ENCODE results near the gene LSS.

LSS gene

DNA sequence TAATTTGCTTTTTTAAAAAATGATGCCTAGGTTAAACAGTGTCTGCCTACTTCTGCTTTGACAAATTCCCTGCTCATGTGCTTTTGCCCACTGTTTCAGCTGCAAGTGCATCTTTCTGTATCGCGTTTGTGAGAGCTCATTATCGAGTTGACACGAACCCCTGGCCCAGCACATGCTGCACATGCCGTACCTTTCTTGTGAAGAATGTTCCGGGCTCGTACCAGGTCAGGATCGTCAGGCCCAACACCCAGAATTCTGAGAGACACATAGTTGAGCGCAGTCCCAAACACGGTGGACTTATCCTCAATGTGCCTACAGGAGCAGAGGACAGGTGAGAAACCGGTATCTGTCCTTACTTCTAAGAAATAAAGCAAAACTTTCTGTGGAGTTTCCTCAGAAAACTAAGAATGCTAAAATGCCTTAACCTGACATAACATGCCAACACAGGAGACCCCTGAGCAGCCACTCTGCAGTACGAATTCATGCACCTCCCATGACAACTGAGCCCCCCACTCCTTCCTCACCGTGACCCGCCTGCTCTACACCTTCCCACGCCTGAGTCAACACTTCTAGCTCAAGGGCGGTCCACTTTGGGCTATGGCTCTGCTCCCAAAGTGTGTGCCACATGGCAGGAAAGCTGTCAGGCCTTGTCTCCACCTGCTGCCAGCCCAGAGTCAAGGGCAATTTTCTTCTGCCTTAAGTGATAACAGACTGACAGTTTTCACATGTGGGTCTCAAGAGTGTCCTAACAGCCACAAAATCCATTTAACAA is 6.7 kb downstream of the LSS start:
- TF ChIP-seq CREB1 (IDR thresholded peaks at IDR 0.05; ENCODE audit: low read depth) (no peak), EP300 (IDR thresholded peaks at IDR 0.05; ENCODE audit: borderline replicate concordance) (no peak), TEAD4 (IDR thresholded peaks at IDR 0.05) (no peak), EGR1 (IDR thresholded peaks at IDR 0.05) (no peak), USF1 (IDR thresholded peaks at IDR 0.05) (no peak), TAF1 (IDR thresholded peaks at IDR 0.05; ENCODE audit: low read depth) (no peak), CEBPB (IDR thresholded peaks at IDR 0.05) (no peak)

GRCh38 chr21:46220847-46221246 is 7.7 kb downstream of the LSS start:
- TF ChIP-seq TEAD4 (IDR thresholded peaks at IDR 0.05): no peak
- TF ChIP-seq TAF1 (IDR thresholded peaks at IDR 0.05; ENCODE audit: low read depth): no peak
- TF ChIP-seq MAX (IDR thresholded peaks at IDR 0.05): no peak
- no peak for TF ChIP-seq RAD21 (IDR thresholded peaks at IDR 0.05; ENCODE audit: low read depth)
- TF ChIP-seq TCF12 (IDR thresholded peaks at IDR 0.05; ENCODE audit: low read depth): no peak
- no peak for TF ChIP-seq ZBTB7A (IDR thresholded peaks at IDR 0.05; ENCODE audit: low read depth)
- no peak for TF ChIP-seq EP300 (IDR thresholded peaks at IDR 0.05; ENCODE audit: borderline replicate concordance)
- no peak for TF ChIP-seq YY1 (IDR thresholded peaks at IDR 0.05; ENCODE audit: low read depth)
- no peak for TF ChIP-seq EGR1 (IDR thresholded peaks at IDR 0.05)
- no peak for TF ChIP-seq NFIC (IDR thresholded peaks at IDR 0.05)
- no peak for TF ChIP-seq CEBPB (IDR thresholded peaks at IDR 0.05)
- no peak for TF ChIP-seq FOXM1 (IDR thresholded peaks at IDR 0.05; ENCODE audit: borderline replicate concordance, low read depth)
- TF ChIP-seq CREB1 (IDR thresholded peaks at IDR 0.05; ENCODE audit: low read depth): no peak

- TF ChIP-seq TAF1 (IDR thresholded peaks at IDR 0.05; ENCODE audit: low read depth) (no peak), TCF12 (IDR thresholded peaks at IDR 0.05; ENCODE audit: low read depth) (no peak), FOXM1 (IDR thresholded peaks at IDR 0.05; ENCODE audit: borderline replicate concordance, low read depth) (no peak), EGR1 (IDR thresholded peaks at IDR 0.05) (no peak), ZBTB7A (IDR thresholded peaks at IDR 0.05; ENCODE audit: low read depth) (no peak), NFIC (IDR thresholded peaks at IDR 0.05) (no peak), EP300 (IDR thresholded peaks at IDR 0.05; ENCODE audit: borderline replicate concordance) (no peak), USF1 (IDR thresholded peaks at IDR 0.05) (no peak), YY1 (IDR thresholded peaks at IDR 0.05; ENCODE audit: low read depth) (no peak), CEBPB (IDR thresholded peaks at IDR 0.05) (no peak), MAX (IDR thresholded peaks at IDR 0.05) (no peak), RAD21 (IDR thresholded peaks at IDR 0.05; ENCODE audit: low read depth) (no peak), CREB1 (IDR thresholded peaks at IDR 0.05; ENCODE audit: low read depth) (no peak), TEAD4 (IDR thresholded peaks at IDR 0.05) (no peak)
- TF ChIP-seq, protein P1, sequence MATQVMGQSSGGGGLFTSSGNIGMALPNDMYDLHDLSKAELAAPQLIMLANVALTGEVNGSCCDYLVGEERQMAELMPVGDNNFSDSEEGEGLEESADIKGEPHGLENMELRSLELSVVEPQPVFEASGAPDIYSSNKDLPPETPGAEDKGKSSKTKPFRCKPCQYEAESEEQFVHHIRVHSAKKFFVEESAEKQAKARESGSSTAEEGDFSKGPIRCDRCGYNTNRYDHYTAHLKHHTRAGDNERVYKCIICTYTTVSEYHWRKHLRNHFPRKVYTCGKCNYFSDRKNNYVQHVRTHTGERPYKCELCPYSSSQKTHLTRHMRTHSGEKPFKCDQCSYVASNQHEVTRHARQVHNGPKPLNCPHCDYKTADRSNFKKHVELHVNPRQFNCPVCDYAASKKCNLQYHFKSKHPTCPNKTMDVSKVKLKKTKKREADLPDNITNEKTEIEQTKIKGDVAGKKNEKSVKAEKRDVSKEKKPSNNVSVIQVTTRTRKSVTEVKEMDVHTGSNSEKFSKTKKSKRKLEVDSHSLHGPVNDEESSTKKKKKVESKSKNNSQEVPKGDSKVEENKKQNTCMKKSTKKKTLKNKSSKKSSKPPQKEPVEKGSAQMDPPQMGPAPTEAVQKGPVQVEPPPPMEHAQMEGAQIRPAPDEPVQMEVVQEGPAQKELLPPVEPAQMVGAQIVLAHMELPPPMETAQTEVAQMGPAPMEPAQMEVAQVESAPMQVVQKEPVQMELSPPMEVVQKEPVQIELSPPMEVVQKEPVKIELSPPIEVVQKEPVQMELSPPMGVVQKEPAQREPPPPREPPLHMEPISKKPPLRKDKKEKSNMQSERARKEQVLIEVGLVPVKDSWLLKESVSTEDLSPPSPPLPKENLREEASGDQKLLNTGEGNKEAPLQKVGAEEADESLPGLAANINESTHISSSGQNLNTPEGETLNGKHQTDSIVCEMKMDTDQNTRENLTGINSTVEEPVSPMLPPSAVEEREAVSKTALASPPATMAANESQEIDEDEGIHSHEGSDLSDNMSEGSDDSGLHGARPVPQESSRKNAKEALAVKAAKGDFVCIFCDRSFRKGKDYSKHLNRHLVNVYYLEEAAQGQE (IDR thresholded peaks at IDR 0.05; ENCODE audit: low read depth): no peak
Measured at GRCh38 chr21:46220275-46220810, 8.2 kb downstream of the LSS start.

DNA sequence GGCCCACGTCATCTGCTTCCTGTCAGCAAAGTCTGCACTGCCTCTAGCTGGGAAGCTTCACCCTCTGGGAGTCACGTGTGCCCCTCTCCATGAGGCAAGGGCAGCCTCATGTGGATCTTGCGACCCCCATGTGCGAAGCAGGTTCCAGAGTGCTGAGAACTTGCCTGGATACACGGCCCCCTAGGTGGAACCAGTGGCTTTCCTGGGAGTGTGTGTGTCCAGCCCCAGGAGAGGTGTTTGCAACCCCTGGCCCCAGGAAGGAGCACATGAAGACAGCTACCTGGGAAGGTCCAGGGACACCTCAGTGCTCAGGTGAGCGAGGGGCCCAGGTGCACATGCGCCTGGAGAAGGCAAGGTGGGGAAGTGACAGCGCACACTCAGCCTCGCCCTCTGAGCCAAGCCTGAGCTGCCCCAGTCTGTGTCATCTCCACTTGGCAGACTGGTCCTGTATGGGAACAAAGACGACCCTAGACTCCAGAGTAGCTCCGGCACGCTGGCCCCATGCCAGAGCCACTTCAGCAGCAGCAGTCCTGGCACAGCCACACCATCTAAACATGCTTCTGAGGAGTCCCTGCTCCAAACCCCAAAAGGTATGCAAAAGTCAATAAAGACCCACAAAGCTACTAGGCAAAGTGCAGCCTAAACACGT is 8.9 kb downstream of the LSS start:
- TF ChIP-seq MAX (IDR thresholded peaks at IDR 0.05) (no peak), CREB1 (IDR thresholded peaks at IDR 0.05; ENCODE audit: low read depth) (no peak), CEBPB (IDR thresholded peaks at IDR 0.05) (no peak), ZBTB7A (IDR thresholded peaks at IDR 0.05; ENCODE audit: low read depth) (no peak), TAF1 (IDR thresholded peaks at IDR 0.05; ENCODE audit: low read depth) (no peak), TCF12 (IDR thresholded peaks at IDR 0.05; ENCODE audit: low read depth) (no peak), EP300 (IDR thresholded peaks at IDR 0.05; ENCODE audit: borderline replicate concordance) (no peak), TEAD4 (IDR thresholded peaks at IDR 0.05) (no peak), EGR1 (IDR thresholded peaks at IDR 0.05) (no peak), FOXM1 (IDR thresholded peaks at IDR 0.05; ENCODE audit: borderline replicate concordance, low read depth) (no peak)
- TF ChIP-seq, protein P1 (IDR thresholded peaks at IDR 0.05; ENCODE audit: low read depth): no peak
